Coronary artery (tissue), 2 donors: ENCODE data around the gene GJD3.
A peak's percentile ranks its signal among the peaks of the same experiment; 100 is the strongest.

ENCODE experiments used
- DNase-seq: peaks from one replicate; pipeline ENCODE4 v3.0.0-alpha.2; 2017; ENCODE audit warnings: low spot score
- H3K27ac ChIP-seq, 2 donors: fragments of 200-600 bp; sonication (generic); one replicate each; pipeline ENCODE4 v1.5.1; 2016 to 2019
- H3K4me3 ChIP-seq: fragments of 200-600 bp; sonication (generic); 2 replicates; pipeline ENCODE4 v1.5.1; 2016; ENCODE audit warnings: mild to moderate bottlenecking, moderate library complexity
- TF ChIP-seq, protein P1 (sequence below): fragments of 200-600 bp; sonication (generic); IDR thresholded peaks from one replicate; pipeline ENCODE4 v1.5.1; 2019; ENCODE audit warnings: antibody characterized with exemption

Gene GJD3

DNA sequence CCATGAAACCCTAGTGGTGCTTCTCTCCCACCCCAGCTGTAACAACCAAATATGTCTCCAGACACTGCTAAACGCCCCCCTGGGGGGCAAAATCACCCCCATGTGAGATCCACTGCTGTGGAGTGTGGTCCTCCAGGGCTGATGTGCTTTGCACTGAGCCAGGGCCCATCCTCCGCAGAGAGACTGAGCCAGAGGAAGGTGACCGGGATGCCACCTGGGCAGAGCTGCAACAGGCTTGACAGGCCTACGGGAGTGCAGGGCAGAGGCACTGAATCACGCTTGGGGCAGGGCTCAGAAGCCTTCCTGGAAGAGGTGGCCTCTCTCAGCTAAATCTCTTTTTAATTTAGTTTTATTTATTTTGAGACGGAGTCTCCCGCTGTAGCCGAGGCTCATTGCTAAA lies 4.4 kb downstream of the GJD3 start:
- Histone ChIP-seq H3K4me3 (no peak overlapping the region), H3K27ac (no peak overlapping the region)
- no peak for DNase-seq
- TF ChIP-seq, protein P1, sequence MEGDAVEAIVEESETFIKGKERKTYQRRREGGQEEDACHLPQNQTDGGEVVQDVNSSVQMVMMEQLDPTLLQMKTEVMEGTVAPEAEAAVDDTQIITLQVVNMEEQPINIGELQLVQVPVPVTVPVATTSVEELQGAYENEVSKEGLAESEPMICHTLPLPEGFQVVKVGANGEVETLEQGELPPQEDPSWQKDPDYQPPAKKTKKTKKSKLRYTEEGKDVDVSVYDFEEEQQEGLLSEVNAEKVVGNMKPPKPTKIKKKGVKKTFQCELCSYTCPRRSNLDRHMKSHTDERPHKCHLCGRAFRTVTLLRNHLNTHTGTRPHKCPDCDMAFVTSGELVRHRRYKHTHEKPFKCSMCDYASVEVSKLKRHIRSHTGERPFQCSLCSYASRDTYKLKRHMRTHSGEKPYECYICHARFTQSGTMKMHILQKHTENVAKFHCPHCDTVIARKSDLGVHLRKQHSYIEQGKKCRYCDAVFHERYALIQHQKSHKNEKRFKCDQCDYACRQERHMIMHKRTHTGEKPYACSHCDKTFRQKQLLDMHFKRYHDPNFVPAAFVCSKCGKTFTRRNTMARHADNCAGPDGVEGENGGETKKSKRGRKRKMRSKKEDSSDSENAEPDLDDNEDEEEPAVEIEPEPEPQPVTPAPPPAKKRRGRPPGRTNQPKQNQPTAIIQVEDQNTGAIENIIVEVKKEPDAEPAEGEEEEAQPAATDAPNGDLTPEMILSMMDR = no peak

DNA sequence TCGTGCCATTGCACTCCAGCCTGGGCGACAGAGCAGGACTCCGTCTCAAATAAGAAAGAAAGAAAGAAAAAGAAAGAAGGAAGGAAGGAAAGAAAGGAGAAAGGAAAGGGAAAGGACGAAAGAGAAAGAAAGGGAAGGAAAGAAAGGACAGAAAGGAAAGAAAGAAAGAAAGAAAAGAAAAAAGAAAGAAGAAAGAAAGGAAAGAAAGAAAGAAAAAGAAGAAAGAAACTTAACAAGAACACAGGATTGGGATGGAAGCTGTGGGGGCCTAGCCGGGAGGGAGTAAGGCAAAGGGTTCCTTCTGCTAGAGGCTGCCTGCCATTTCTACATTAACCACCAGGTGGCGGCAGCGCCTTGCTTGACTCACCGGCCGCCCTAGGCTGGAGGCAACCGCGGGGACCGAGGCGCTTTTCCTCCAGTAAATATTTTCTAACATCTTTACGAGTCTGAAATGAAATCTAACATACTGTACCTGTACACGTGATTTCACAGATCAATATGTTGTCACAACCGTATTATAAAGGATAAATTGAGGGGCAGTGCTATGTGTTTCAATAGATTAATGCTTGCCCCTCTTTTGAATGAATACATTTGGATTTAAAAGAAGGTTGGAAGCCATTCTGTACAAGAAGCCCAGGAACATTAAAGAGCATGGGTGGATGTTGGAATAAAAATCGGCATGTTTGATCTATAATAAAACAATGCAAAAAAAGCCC lies 6.1 kb downstream of the GJD3 start:
- Histone ChIP-seq H3K4me3 (no peak overlapping the region), H3K27ac (peak overlapping the region in 1 of 2 donors; percentile 23)
- DNase-seq = peak; percentile 90
- TF ChIP-seq, protein P1 = peak; percentile 97

DNA sequence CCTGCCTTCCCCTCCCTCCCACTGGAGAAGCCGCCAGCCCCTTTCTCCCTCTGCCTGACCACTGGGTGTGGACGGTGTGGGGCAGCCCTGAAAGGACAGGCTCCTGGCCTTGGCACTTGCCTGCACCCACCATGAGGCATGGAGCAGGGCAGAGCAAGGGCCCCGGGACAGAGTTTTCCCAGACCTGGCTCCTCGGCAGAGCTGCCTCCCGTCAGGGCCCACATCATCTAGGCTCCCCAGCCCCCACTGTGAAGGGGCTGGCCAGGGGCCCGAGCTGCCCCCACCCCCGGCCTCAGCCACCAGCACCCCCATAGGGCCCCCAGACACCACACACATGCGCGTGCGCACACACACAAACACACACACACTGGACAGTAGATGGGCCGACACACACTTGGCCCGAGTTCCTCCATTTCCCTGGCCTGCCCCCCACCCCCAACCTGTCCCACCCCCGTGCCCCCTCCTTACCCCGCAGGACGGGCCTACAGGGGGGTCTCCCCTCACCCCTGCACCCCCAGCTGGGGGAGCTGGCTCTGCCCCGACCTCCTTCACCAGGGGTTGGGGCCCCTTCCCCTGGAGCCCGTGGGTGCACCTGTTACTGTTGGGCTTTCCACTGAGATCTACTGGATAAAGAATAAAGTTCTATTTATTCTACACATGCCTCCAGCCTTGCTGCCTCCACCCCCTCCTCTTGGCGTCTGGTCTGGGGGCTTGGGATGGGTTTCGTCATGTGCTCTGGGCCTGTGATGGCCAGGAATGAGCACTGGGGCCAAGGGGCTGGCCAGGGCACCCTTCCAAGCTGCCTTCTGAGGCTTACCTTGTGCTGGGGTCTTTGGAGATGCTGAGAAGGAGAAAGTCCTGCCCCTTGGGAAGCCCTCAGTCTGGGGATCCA lies 7.3 kb downstream of the GJD3 start:
- no peak for DNase-seq
- TF ChIP-seq, protein P1 = no peak

DNA sequence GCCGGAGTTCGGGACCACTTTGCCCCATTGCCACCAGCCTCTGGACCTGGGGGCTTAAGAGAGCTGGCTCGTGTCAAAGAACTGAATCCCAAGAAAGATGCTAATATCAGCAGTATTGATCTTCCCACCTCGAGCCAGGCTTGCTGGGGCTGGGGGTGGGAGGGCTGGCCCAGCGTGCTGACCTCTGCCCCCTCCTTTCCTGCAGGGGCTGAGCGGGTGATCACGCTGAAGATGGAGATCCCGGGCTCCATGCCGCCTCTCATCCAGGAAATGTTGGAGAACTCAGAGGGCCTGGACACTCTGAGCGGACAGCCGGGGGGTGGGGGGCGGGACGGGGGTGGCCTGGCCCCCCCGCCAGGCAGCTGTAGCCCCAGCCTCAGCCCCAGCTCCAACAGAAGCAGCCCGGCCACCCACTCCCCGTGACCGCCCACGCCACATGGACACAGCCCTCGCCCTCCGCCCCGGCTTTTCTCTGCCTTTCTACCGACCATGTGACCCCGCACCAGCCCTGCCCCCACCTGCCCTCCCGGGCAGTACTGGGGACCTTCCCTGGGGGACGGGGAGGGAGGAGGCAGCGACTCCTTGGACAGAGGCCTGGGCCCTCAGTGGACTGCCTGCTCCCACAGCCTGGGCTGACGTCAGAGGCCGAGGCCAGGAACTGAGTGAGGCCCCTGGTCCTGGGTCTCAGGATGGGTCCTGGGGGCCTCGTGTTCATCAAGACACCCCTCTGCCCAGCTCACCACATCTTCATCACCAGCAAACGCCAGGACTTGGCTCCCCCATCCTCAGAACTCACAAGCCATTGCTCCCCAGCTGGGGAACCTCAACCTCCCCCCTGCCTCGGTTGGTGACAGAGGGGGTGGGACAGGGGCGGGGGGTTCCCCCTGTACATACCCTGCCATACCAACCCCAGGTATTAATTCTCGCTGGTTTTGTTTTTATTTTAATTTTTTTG lies 8.5 kb downstream of the GJD3 start:
- TF ChIP-seq, protein P1 = no peak
- DNase-seq = no peak
- H3K27ac ChIP-seq = peak overlapping the region in 1 of 2 donors; percentile 71

More for the DNA sequence above, 7.3 kb downstream of the GJD3 start:
- Histone ChIP-seq H3K4me3 (no peak overlapping the region), H3K27ac (peak overlapping the region in 1 of 2 donors; percentile 42)

DNA sequence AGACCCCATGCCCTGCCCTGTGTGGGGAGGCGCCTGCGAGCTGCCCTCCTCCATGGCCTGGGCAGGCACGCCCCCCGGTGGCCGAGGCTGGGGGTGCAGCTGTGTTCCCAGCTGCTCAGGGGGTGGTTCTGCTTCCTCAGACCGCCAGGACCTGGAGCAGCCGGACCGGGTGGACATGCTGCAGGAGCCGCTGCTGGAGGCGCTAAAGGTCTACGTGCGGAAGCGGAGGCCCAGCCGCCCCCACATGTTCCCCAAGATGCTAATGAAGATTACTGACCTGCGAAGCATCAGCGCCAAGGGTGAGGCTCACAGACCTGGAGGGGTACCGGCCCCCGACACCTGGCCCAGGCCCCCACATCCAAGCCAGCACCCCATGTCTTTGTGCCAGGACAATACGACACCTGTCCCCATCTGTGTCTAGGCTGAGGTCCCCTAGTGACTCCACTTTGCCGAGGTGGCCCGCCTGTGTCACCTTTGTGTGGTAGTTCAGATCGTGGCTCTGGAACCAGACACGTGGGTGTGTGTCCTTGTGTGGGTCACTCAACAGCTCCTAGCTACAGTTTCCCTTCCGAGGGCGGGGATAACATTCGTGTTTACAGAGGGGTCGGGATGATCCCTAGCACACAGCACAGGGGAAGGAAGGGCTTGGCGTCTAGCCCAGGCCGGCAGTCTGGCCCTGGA lies 9.3 kb downstream of the GJD3 start:
- peak; percentile 85 for DNase-seq
- H3K27ac ChIP-seq = peak overlapping the region in 1 of 2 donors; percentile 71

More for the DNA sequence above, 8.5 kb downstream of the GJD3 start:
- no peak overlapping the region for H3K4me3 ChIP-seq

More for the DNA sequence above, 9.3 kb downstream of the GJD3 start:
- TF ChIP-seq, protein P1 = peak; percentile 97
- H3K4me3 ChIP-seq = no peak overlapping the region
